Measurements from ENCODE around the gene NEU2. TPM values are rescaled to one million over a fixed set of nuclear protein-coding genes. Genes with fewer than 3 reads are reported as not detected.
A peak's percentile ranks its signal among the peaks of the same experiment; 100 is the strongest.

NEU2 gene
- total RNA-seq, 2 donors from 2014 or later, result not detected

DNA sequence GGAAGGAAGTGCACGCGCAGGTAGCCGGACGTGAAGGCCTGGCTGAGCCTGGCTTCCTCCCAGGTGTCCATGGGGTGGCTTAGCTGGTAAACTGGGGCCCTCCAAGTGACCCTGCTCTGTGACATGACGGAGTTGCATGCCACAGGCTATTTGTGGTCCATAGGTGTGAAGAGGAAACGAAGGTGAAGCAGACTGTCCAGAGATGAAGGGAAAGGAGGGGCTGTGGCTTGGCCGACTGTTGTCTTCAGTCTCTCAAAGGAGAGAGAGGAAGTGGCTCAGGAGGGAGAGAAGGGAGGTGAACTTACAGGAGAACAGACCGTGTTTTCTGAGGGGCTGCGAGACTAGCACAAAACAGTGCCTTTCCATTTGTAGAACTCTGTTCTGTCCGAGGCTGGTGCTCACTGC lies 47.0 kb downstream of the NEU2 start:
- peaks cover 4% of the 10 kb centered on the region for H3K4me1 Mint-ChIP-seq
- no peak overlapping the region for H3K4me3 ChIP-seq (ENCODE audit: low read length)
- WGBS, 2 experiments (ENCODE audit: insufficient coverage in 1 of 2, insufficient read length in 1 of 2), result 91 to 97% methylated on average over 9 to 10 of the region's 10 CpGs
- H3K36me3 Mint-ChIP-seq (ENCODE audit: low read depth), result no peaks in the 10 kb centered on the region
- H3K4me3 Mint-ChIP-seq, result no peak overlapping the region
- H3K27me3 ChIP-seq (ENCODE audit: control insufficient read depth, insufficient read depth, low read length, poor library complexity, severe bottlenecking), result no peaks in the 10 kb centered on the region
- H3K9me3 ChIP-seq (ENCODE audit: control insufficient read depth, low read length), result no peaks in the 10 kb centered on the region
- peak overlapping the region; percentile 5 for H3K27ac Mint-ChIP-seq
- TF ChIP-seq CTCF (conservative IDR thresholded peaks at IDR 0.05), result no peak
- H3K36me3 ChIP-seq (ENCODE audit: control insufficient read depth, insufficient read depth, low read length), result no peaks in the 10 kb centered on the region
- no peak for DNase-seq
- no peak overlapping the region for H3K9ac ChIP-seq (ENCODE audit: extremely low read depth, low read length, poor library complexity, severe bottlenecking)
- H3K4me1 ChIP-seq (ENCODE audit: control insufficient read depth, insufficient read depth, low read length), result no peaks in the 10 kb centered on the region
- no peak overlapping the region for H3K27ac ChIP-seq (ENCODE audit: low read depth, low read length)
- no peaks in the 10 kb centered on the region for H3K27me3 Mint-ChIP-seq (ENCODE audit: insufficient read depth)
- H3K9me3 Mint-ChIP-seq, result no peaks in the 10 kb centered on the region

GRCh38 chr2:233079953-233080835 lies 47.7 kb downstream of the NEU2 start:
- Mint-ChIP-seq H3K36me3 (ENCODE audit: low read depth) (no peaks in the 10 kb centered on the region), H3K9me3 (no peaks in the 10 kb centered on the region), H3K27ac (no peak overlapping the region), H3K4me1 (peaks cover 4% of the 10 kb centered on the region), H3K27me3 (ENCODE audit: insufficient read depth) (no peaks in the 10 kb centered on the region), H3K4me3 (no peak overlapping the region)
- H3K4me3 ChIP-seq (ENCODE audit: low read length), result no peak overlapping the region
- no peaks in the 10 kb centered on the region for H3K36me3 ChIP-seq (ENCODE audit: control insufficient read depth, insufficient read depth, low read length)
- no peak for DNase-seq
- no peaks in the 10 kb centered on the region for H3K27me3 ChIP-seq (ENCODE audit: control insufficient read depth, insufficient read depth, low read length, poor library complexity, severe bottlenecking)
- no peaks in the 10 kb centered on the region for H3K9me3 ChIP-seq (ENCODE audit: control insufficient read depth, low read length)
- 92 to 94% methylated on average over 18 to 20 of the region's 20 CpGs for WGBS, 2 experiments (ENCODE audit: insufficient coverage in 1 of 2, insufficient read length in 1 of 2)
- H3K27ac ChIP-seq (ENCODE audit: low read depth, low read length), result no peak overlapping the region
- no peak overlapping the region for H3K9ac ChIP-seq (ENCODE audit: extremely low read depth, low read length, poor library complexity, severe bottlenecking)
- TF ChIP-seq CTCF (conservative IDR thresholded peaks at IDR 0.05), result no peak
- H3K4me1 ChIP-seq (ENCODE audit: control insufficient read depth, insufficient read depth, low read length), result no peaks in the 10 kb centered on the region

DNA sequence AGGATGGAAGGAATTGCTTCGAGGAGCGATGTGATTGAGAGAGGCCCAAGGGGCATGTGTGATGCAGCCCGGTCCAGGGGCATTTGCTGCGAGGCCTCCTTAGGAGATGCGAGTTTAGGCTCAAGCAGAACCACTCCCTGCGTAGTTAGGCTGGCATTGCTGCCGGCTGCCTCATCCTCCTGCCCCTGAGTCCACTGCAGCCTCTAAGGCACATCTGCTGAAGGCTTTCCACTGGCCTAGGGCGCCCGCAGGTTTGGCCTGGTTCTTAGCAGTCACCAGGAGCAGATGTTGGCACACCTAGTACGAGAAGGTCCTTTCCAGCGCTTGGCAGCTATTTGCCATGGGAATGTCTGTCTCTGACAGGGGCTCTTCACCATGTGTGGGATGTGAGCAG lies 48.4 kb downstream of the NEU2 start:
- H3K36me3 Mint-ChIP-seq (ENCODE audit: low read depth), result no peaks in the 10 kb centered on the region
- no peak overlapping the region for H3K4me3 Mint-ChIP-seq
- H3K9me3 ChIP-seq (ENCODE audit: control insufficient read depth, low read length), result no peaks in the 10 kb centered on the region
- H3K4me1 Mint-ChIP-seq, result peaks cover 9% of the 10 kb centered on the region
- no peak overlapping the region for H3K27ac ChIP-seq (ENCODE audit: low read depth, low read length)
- no peak overlapping the region for H3K27ac Mint-ChIP-seq
- no peaks in the 10 kb centered on the region for H3K4me1 ChIP-seq (ENCODE audit: control insufficient read depth, insufficient read depth, low read length)
- 96% methylated on average over 9 to 11 of the region's 11 CpGs for WGBS, 2 experiments (ENCODE audit: insufficient coverage in 1 of 2, insufficient read length in 1 of 2)
- H3K27me3 ChIP-seq (ENCODE audit: control insufficient read depth, insufficient read depth, low read length, poor library complexity, severe bottlenecking), result no peaks in the 10 kb centered on the region
- TF ChIP-seq CTCF (conservative IDR thresholded peaks at IDR 0.05), result no peak
- H3K9ac ChIP-seq (ENCODE audit: extremely low read depth, low read length, poor library complexity, severe bottlenecking), result no peak overlapping the region
- H3K27me3 Mint-ChIP-seq (ENCODE audit: insufficient read depth), result no peaks in the 10 kb centered on the region
- H3K4me3 ChIP-seq (ENCODE audit: low read length), result no peak overlapping the region
- no peak for DNase-seq
- H3K9me3 Mint-ChIP-seq, result no peaks in the 10 kb centered on the region
- H3K36me3 ChIP-seq (ENCODE audit: control insufficient read depth, insufficient read depth, low read length), result no peaks in the 10 kb centered on the region
